GM23338 (cell line): Measurements from ENCODE around the gene PPM1N. TPM values are rescaled to one million over a fixed set of nuclear protein-coding genes. Genes with fewer than 3 reads are reported as not detected.

ENCODE experiments used
- ATAC-seq: fragments of 200-7000 bp; cut with Tn5 transposase; 3 replicates; pipeline ENCODE4 v1.9.1; 2020
- DNase-seq: peaks from one replicate; pipeline ENCODE4 v3.0.0-alpha.2; 2015; ENCODE audit warnings: low spot score
- H2AFZ ChIP-seq: fragments of 200-600 bp; sonication (generic); 2 replicates; pipeline ENCODE4 v1.8.0; 2016; ENCODE audit warnings: antibody characterized with exemption, mild to moderate bottlenecking, moderate library complexity
- H3F3A ChIP-seq: fragments of 200-600 bp; sonication (generic); replicated peaks from 2 replicates; pipeline ENCODE4 v1.8.0; 2017; ENCODE audit warnings: antibody characterized with exemption, mixed run types, low read depth
- H3K27ac ChIP-seq: fragments of 200-600 bp; sonication (generic); 2 replicates; pipeline ENCODE4 v1.6.1; 2016; ENCODE audit warnings: low read depth
- H3K27me3 ChIP-seq: fragments of 200-600 bp; sonication (generic); 2 replicates; pipeline ENCODE4 v1.8.0; 2016; ENCODE audit warnings: mild to moderate bottlenecking, mixed run types, moderate library complexity; ENCODE audit not compliant: insufficient read depth
- H3K36me3 ChIP-seq: fragments of 200-600 bp; sonication (generic); 2 replicates; pipeline ENCODE4 v1.8.0; 2016; ENCODE audit warnings: mild to moderate bottlenecking; ENCODE audit not compliant: insufficient read depth
- H3K4me1 ChIP-seq: fragments of 200-600 bp; sonication (generic); 2 replicates; pipeline ENCODE4 v1.8.0; 2016; ENCODE audit warnings: mild to moderate bottlenecking, moderate library complexity; ENCODE audit not compliant: insufficient read depth
- H3K4me2 ChIP-seq: fragments of 200-600 bp; sonication (generic); 2 replicates; pipeline ENCODE4 v1.7.1; 2017; ENCODE audit warnings: mixed run types
- H3K4me3 ChIP-seq: fragments of 200-600 bp; sonication (generic); 2 replicates; pipeline ENCODE4 v1.6.1; 2016; ENCODE audit warnings: mixed run types
- H3K79me2 ChIP-seq: fragments of 200-600 bp; sonication (generic); replicated peaks from 2 replicates; pipeline ENCODE4 v1.8.0; 2017; ENCODE audit warnings: mild to moderate bottlenecking; ENCODE audit not compliant: insufficient read depth
- H3K9me2 ChIP-seq: fragments of 200-600 bp; sonication (generic); 2 replicates; pipeline ENCODE4 v1.8.0; 2017; ENCODE audit not compliant: insufficient read depth
- H4K20me1 ChIP-seq: fragments of 200-600 bp; sonication (generic); replicated peaks from 2 replicates; pipeline ENCODE4 v1.8.0; 2017; ENCODE audit warnings: mild to moderate bottlenecking; ENCODE audit not compliant: insufficient read depth
- H3K27ac Mint-ChIP-seq: 2 replicates; pipeline ENCODE4 v1.8.0; 2020; ENCODE audit warnings: inconsistent platforms, mild to moderate bottlenecking, moderate library complexity, mixed read lengths
- H3K27me3 Mint-ChIP-seq: 3 replicates; pipeline ENCODE4 v1.8.0; 2022; ENCODE audit warnings: low read depth, mild to moderate bottlenecking, moderate library complexity, mixed read lengths, inconsistent platforms; ENCODE audit not compliant: insufficient read depth, poor library complexity
- H3K36me3 Mint-ChIP-seq: 3 replicates; pipeline ENCODE4 v1.8.0; 2021; ENCODE audit warnings: low read depth, mild to moderate bottlenecking, inconsistent platforms, moderate library complexity, mixed read lengths
- H3K4me1 Mint-ChIP-seq: 3 replicates; pipeline ENCODE4 v1.8.0; 2020; ENCODE audit warnings: mild to moderate bottlenecking, inconsistent platforms, mixed read lengths
- H3K4me3 Mint-ChIP-seq: 3 replicates; pipeline ENCODE4 v1.8.0; 2021; ENCODE audit warnings: moderate library complexity, mild to moderate bottlenecking, inconsistent platforms, mixed read lengths
- H3K9me3 Mint-ChIP-seq: 3 replicates; pipeline ENCODE4 v1.8.0; 2020; ENCODE audit warnings: moderate library complexity, mild to moderate bottlenecking, inconsistent platforms, mixed read lengths
- CREB1 ChIP-seq: fragments of 250-450 bp; sonication (Bioruptor Pico); IDR thresholded peaks from 2 replicates; pipeline ENCODE4 v1.5.0; 2020; ENCODE audit warnings: low read depth, mild to moderate bottlenecking, moderate library complexity
- CTCF ChIP-seq, 2 experiments: fragments of 200-600 bp in 1 of 2; sonication (generic) in 1 of 2; conservative IDR thresholded peaks; 2 replicates each; pipeline versions ENCODE4 v1.5.1 to v1.6.1; 2016 to 2017; ENCODE audit warnings: antibody characterized with exemption in 2 of 2, low read depth in 2 of 2, mild to moderate bottlenecking in 2 of 2, moderate library complexity in 1 of 2
- ETS1 ChIP-seq: IDR thresholded peaks from 2 replicates; pipeline ENCODE4 v1.6.1; 2016; ENCODE audit warnings: antibody characterized with exemption
- EZH2 ChIP-seq: fragments of 200-600 bp; sonication (generic); IDR thresholded peaks from one replicate; pipeline ENCODE4 v1.8.0; 2017; ENCODE audit warnings: antibody characterized with exemption, mild to moderate bottlenecking, low read depth; ENCODE audit not compliant: unreplicated experiment
- EZH2phosphoT487 ChIP-seq: fragments of 200-600 bp; sonication (generic); IDR thresholded peaks from one replicate; pipeline ENCODE4 v1.8.1; 2018; ENCODE audit warnings: antibody characterized with exemption; ENCODE audit not compliant: unreplicated experiment
- JUNB ChIP-seq: IDR thresholded peaks from one replicate; pipeline ENCODE4 v1.6.1; 2016; ENCODE audit warnings: antibody characterized with exemption; ENCODE audit not compliant: unreplicated experiment
- NANOG ChIP-seq: IDR thresholded peaks from 2 replicates; pipeline ENCODE4 v1.6.1; 2016; ENCODE audit warnings: antibody characterized with exemption, borderline replicate concordance
- POLR2AphosphoS5 ChIP-seq: IDR thresholded peaks from 2 replicates; pipeline ENCODE4 v1.6.1; 2016; ENCODE audit warnings: antibody characterized with exemption, low read depth
- REST ChIP-seq: IDR thresholded peaks from one replicate; pipeline ENCODE4 v1.6.1; 2018; ENCODE audit warnings: antibody characterized with exemption; ENCODE audit not compliant: unreplicated experiment
- STAT1 ChIP-seq: IDR thresholded peaks from one replicate; pipeline ENCODE4 v1.6.1; 2016; ENCODE audit warnings: antibody characterized with exemption; ENCODE audit not compliant: unreplicated experiment
- ZNF114 ChIP-seq: fragments of 250-450 bp; sonication (Bioruptor Pico); IDR thresholded peaks from 2 replicates; pipeline ENCODE4 v1.5.0; 2020; ENCODE audit warnings: mild to moderate bottlenecking, moderate library complexity
- ZNF331 ChIP-seq: fragments of 250-450 bp; sonication (Bioruptor Pico); IDR thresholded peaks from 2 replicates; pipeline ENCODE4 v1.5.0; 2020; ENCODE audit warnings: low read depth, mild to moderate bottlenecking, moderate library complexity
- ZNF462 ChIP-seq: fragments of 250-450 bp; sonication (Bioruptor Pico); IDR thresholded peaks from 2 replicates; pipeline ENCODE4 v1.5.0; 2020; ENCODE audit warnings: mild to moderate bottlenecking, moderate library complexity
- polyA plus RNA-seq: library from polyadenylated mRNA; unstranded; fragments of >200 nt; fragmentation: Nextera tagmentation; extraction: Ambion mirVana; gene quantifications from 2 replicates; pipeline ENCODE4 v1.2.1, GENCODE V29; 2016
- total RNA-seq: library from RNA; depleted of rRNA; stranded (reverse); fragments of >200 nt; shearing (Covaris generic); gene quantifications from 2 replicates; pipeline ENCODE4 v1.2.3, GENCODE V29; 2014

The PPM1N gene
- total and polyA plus RNA-seq, 2 experiments from 2014 or later = 15.2 to 25.1 TPM

GRCh38 chr19:45448887-45449299 lies 49.4 kb upstream of the PPM1N start:
- no peak overlapping the region; the same call in 1 of the 2 replicates for H2AFZ ChIP-seq
- ATAC-seq = no peak
- H3K36me3 Mint-ChIP-seq = no peaks in the 10 kb centered on the region; the same call in 2 of the 3 replicates
- no peak overlapping the region for H3K27ac Mint-ChIP-seq
- peaks cover 54% of the 10 kb centered on the region for H3K27me3 ChIP-seq
- H3K4me1 Mint-ChIP-seq = peaks cover 20% of the 10 kb centered on the region
- H3K4me3 Mint-ChIP-seq = no peak overlapping the region
- H3K9me3 Mint-ChIP-seq = peaks cover 10% of the 10 kb centered on the region; the same call in 2 of the 3 replicates
- H3K9me2 ChIP-seq = no peaks in the 10 kb centered on the region
- no peak for DNase-seq
- H3K4me2 ChIP-seq = no peak overlapping the region
- no peak overlapping the region for H3K4me3 ChIP-seq
- peaks cover 39% of the 10 kb centered on the region for H3K27me3 Mint-ChIP-seq
- H3K27ac ChIP-seq = no peak overlapping the region
- peaks cover 14% of the 10 kb centered on the region for H3K4me1 ChIP-seq
- H4K20me1 ChIP-seq = no peaks in the 10 kb centered on the region
- no peaks in the 10 kb centered on the region for H3K79me2 ChIP-seq
- TF ChIP-seq NANOG (no peak), ZNF462 (CRISPR knock-in tag) (no peak), ZNF331 (no peak), EZH2phosphoT487 (no peak), CTCF (conservative IDR thresholded peaks at IDR 0.05; ENCODE audit: low read depth in 2 of 2) (no peak), STAT1 (no peak), EZH2 (no peak), JUNB (no peak), POLR2AphosphoS5 (no peak), REST (no peak), CREB1 (no peak), ETS1 (no peak), ZNF114 (no peak)
- peaks cover 33% of the 10 kb centered on the region for H3F3A ChIP-seq
- H3K36me3 ChIP-seq = no peaks in the 10 kb centered on the region
